PC-3 (cell line): ENCODE data around the gene IFI6. TPM values are rescaled to one million over a fixed set of nuclear protein-coding genes. Genes with fewer than 3 reads are reported as not detected.

Source experiments
- ATAC-seq: fragments of 200-7000 bp; cut with Tn5 transposase; 2 replicates; pipeline ENCODE4 v1.9.1; 2020; ENCODE audit warnings: mild to moderate bottlenecking, moderate library complexity
- BruUV-seq: library from RNA; stranded (reverse); fragments of 400-500 nt; replicated peaks from 2 replicates; lab custom pipeline; 2021; lab: Mats Ljungman, UMichigan
- CTCF ChIA-PET: fragments of 300-600 bp; sonication (Branson Sonifier 250); formaldehyde crosslinking; loops from one replicate; lab custom pipeline; 2022; ENCODE audit warnings: antibody characterized with exemption; lab: Charles Lee
- POLR2A ChIA-PET: fragments of 300-600 bp; sonication (Branson Sonifier 250); formaldehyde crosslinking; loops from one replicate; lab custom pipeline; 2022; ENCODE audit warnings: antibody characterized with exemption; ENCODE audit not compliant: unreplicated experiment; lab: Charles Lee
- DNase-seq: peaks from one replicate; pipeline ENCODE4 v3.0.0-alpha.2; 2015
- H2AFZ ChIP-seq: fragments of 300-600 bp; sonication (generic); 2 replicates; pipeline ENCODE4 v1.6.0; 2016; ENCODE audit warnings: antibody characterized with exemption, low read length
- H3F3A ChIP-seq: fragments of 300-600 bp; sonication (generic); one replicate; pipeline ENCODE4 v1.6.0; 2017; ENCODE audit warnings: antibody characterized with exemption, low read length, control low read depth, mild to moderate bottlenecking; ENCODE audit not compliant: unreplicated experiment
- H3K27ac ChIP-seq: fragments of 300-600 bp; sonication (generic); 2 replicates; pipeline ENCODE4 v1.5.1; 2016; ENCODE audit warnings: mild to moderate bottlenecking, low read length
- H3K27me3 ChIP-seq: fragments of 300-600 bp; sonication (generic); 2 replicates; pipeline ENCODE4 v1.6.1; 2016; ENCODE audit warnings: low read length, mixed read lengths
- H3K36me3 ChIP-seq: fragments of 300-600 bp; sonication (generic); 2 replicates; pipeline ENCODE4 v1.6.1; 2016; ENCODE audit warnings: low read depth, mixed run types, low read length, mixed read lengths
- H3K4me1 ChIP-seq: fragments of 300-600 bp; sonication (generic); 2 replicates; pipeline ENCODE4 v1.5.1; 2016; ENCODE audit warnings: low read length; ENCODE audit not compliant: insufficient read depth
- H3K4me2 ChIP-seq: fragments of 300-600 bp; sonication (generic); 2 replicates; pipeline ENCODE4 v1.6.0; 2016; ENCODE audit warnings: low read length
- H3K4me3 ChIP-seq: fragments of 300-600 bp; sonication (generic); 2 replicates; pipeline ENCODE4 v1.5.1; 2016; ENCODE audit warnings: mild to moderate bottlenecking, low read length, mixed read lengths
- H3K79me2 ChIP-seq: fragments of 300-600 bp; sonication (generic); 2 replicates; pipeline ENCODE4 v1.6.1; 2017; ENCODE audit warnings: low read length, mixed read lengths
- H3K9ac ChIP-seq: fragments of 300-600 bp; sonication (generic); 2 replicates; pipeline ENCODE4 v1.6.0; 2016; ENCODE audit warnings: mild to moderate bottlenecking, low read length
- H3K9me2 ChIP-seq: fragments of 300-600 bp; sonication (generic); replicated peaks from 2 replicates; pipeline ENCODE4 v1.6.1; 2016; ENCODE audit warnings: mixed run types, low read length, mixed read lengths
- H3K9me3 ChIP-seq: fragments of 300-600 bp; sonication (generic); 2 replicates; pipeline ENCODE4 v1.6.1; 2016; ENCODE audit warnings: low read length, mixed read lengths
- H4K20me1 ChIP-seq: fragments of 300-600 bp; sonication (generic); 2 replicates; pipeline ENCODE4 v1.6.1; 2016; ENCODE audit warnings: low read length, mixed read lengths
- EZH2 ChIP-seq: fragments of 300-600 bp; sonication (generic); IDR thresholded peaks from one replicate; pipeline ENCODE4 v1.6.1; 2017; ENCODE audit warnings: antibody characterized with exemption, mild to moderate bottlenecking, low read length; ENCODE audit not compliant: unreplicated experiment
- EZH2phosphoT487 ChIP-seq: fragments of 300-600 bp; sonication (generic); IDR thresholded peaks from 2 replicates; pipeline ENCODE4 v1.6.1; 2018; ENCODE audit warnings: mild to moderate bottlenecking, antibody characterized with exemption, low read length, borderline replicate concordance
- intact Hi-C: fragments of 100-400 bp; cut with micrococcal nuclease; formaldehyde crosslinking; loops from 2 replicates; pipeline ENCODE4 v1.9.0; 2023
- total RNA-seq: library from RNA; depleted of rRNA; stranded (reverse); fragments of >200 nt; gene quantifications from 2 replicates; pipeline ENCODE4 v1.2.3, GENCODE V29; 2014
- TF ChIP-seq, protein P1 (sequence below): fragments of 300-600 bp; sonication (generic); conservative IDR thresholded peaks from 2 replicates; pipeline ENCODE4 v1.5.1; 2017; ENCODE audit warnings: antibody characterized with exemption, low read depth, mild to moderate bottlenecking, low read length

The IFI6 gene
- total RNA-seq, 1 experiment from 2014 or later: 16.5 TPM

- Histone ChIP-seq H3K9ac (no peak overlapping the region), H3F3A (no peaks in the 10 kb centered on the region), H4K20me1 (no peaks in the 10 kb centered on the region), H2AFZ (no peak overlapping the region), H3K27me3 (no peaks in the 10 kb centered on the region), H3K4me2 (no peak overlapping the region), H3K27ac (no peak overlapping the region), H3K36me3 (no peaks in the 10 kb centered on the region), H3K4me3 (no peak overlapping the region), H3K9me2 (no peaks in the 10 kb centered on the region), H3K4me1 (no peaks in the 10 kb centered on the region), H3K9me3 (no peaks in the 10 kb centered on the region), H3K79me2 (no peaks in the 10 kb centered on the region)
- ChIA-PET CTCF (no interaction called here), POLR2A (no interaction called here)
- no peak for ATAC-seq
- intact Hi-C loops: no loop called here
- no peak for DNase-seq
- TF ChIP-seq EZH2 (no peak), EZH2phosphoT487 (no peak)
- TF ChIP-seq, protein P1, sequence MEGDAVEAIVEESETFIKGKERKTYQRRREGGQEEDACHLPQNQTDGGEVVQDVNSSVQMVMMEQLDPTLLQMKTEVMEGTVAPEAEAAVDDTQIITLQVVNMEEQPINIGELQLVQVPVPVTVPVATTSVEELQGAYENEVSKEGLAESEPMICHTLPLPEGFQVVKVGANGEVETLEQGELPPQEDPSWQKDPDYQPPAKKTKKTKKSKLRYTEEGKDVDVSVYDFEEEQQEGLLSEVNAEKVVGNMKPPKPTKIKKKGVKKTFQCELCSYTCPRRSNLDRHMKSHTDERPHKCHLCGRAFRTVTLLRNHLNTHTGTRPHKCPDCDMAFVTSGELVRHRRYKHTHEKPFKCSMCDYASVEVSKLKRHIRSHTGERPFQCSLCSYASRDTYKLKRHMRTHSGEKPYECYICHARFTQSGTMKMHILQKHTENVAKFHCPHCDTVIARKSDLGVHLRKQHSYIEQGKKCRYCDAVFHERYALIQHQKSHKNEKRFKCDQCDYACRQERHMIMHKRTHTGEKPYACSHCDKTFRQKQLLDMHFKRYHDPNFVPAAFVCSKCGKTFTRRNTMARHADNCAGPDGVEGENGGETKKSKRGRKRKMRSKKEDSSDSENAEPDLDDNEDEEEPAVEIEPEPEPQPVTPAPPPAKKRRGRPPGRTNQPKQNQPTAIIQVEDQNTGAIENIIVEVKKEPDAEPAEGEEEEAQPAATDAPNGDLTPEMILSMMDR: no peak
- no TSS peak for BruUV-seq
These were observed 33.8 kb downstream of the IFI6 start for GRCh38 chr1:27638047-27638734.

DNA sequence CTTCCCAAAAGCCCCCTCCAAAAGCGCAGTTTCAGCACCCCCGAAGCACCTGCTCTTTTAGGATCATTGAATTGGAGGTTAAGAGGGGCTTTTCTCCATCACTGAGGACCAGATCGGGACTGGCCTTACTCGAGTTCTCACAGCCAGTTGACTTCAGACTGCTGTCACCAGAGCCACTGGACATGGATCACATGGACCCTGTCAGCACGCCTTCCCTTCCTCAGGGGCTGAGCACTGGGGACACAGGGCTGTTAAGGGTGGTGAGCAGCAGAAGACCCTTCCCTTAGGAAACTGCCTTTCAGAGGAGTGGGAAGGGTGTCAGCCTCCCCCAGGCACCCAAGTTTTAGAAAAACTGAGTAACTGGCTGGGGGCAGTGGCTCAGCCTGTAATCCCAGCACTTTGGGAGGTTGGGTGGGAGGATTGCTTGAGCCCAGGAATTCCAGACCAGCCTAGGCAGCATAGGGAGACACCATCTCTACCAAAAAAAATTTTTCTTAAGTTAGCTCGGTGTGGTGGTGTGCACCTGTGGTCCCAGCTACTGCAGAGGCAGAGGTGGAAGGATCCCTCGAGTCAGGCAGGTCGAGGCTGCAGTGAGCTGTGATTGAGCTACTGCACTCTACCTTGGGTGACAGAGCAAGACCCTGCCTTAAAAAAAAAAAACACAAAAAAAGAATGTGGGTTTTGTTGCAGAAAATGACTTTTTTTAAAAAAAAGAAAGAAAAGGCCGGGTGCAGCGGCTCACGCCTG is 36.4 kb downstream of the IFI6 start:
- POLR2A ChIA-PET: no interaction called here
- CTCF ChIA-PET: no interaction called here
- no peak overlapping the region for H3K27ac ChIP-seq

More for the DNA sequence above, 36.4 kb downstream of the IFI6 start:
- Histone ChIP-seq H3K9me2 (no peaks in the 10 kb centered on the region), H2AFZ (no peak overlapping the region), H3K9me3 (no peaks in the 10 kb centered on the region), H3K4me1 (no peaks in the 10 kb centered on the region), H3K79me2 (no peaks in the 10 kb centered on the region), H3K36me3 (no peaks in the 10 kb centered on the region), H3K27me3 (no peaks in the 10 kb centered on the region), H3K4me2 (no peak overlapping the region), H3K9ac (no peak overlapping the region), H3F3A (no peaks in the 10 kb centered on the region), H4K20me1 (no peaks in the 10 kb centered on the region), H3K4me3 (no peak overlapping the region)
- no TSS peak for BruUV-seq
- no peak for DNase-seq
- TF ChIP-seq EZH2phosphoT487: no peak
- TF ChIP-seq EZH2: no peak
- TF ChIP-seq, protein P1: no peak
- intact Hi-C loops: no loop called here
- no peak for ATAC-seq
